Left hindlimb (tissue), 1 donor: ENCODE data around the gene BLOC1S1.
"Not testable (repeated sequence)": the region's sequence is repeated elsewhere in the genome, so short reads cannot be mapped to it uniquely, and the experiment has no call there.

Source experiments
- DNase-seq: peaks from one replicate; pipeline ENCODE4 v3.0.0-alpha.2; 2018

BLOC1S1 gene

DNA sequence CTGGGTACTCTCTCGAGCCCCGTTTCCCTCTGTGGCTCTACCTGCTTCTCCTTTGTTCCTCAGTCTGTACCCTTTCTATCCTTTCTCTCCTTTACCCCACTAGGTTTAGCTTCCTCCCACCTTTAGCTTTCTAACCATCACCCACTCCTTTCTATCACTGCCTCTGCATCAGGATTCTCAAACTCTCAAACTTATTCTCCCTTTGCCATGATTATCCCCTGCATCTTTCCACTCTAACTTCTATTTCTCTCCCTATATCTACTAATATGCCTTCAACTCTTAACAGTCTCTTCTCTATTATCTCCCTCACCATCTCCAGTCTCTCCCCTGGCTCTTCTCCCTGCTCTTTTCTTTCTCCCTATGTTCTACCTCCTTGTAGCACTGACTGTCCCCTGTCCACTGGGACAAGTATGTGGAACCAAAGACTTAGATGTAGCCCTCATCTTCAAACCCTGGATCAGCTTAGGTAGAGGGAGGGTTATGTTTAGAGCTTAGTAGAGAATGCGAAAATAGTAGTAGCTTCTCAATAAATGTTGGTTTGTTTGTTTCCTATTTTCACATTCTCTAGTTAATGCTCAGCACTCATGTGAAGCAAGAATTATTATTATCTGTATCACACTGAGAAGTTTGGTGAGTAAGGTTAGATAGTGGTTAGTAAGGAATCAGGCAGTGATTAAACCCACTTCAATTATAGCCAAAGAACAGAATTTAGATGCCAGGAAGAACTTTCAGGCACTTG is 30.5 kb downstream of the BLOC1S1 start:
- no peak for DNase-seq

DNA sequence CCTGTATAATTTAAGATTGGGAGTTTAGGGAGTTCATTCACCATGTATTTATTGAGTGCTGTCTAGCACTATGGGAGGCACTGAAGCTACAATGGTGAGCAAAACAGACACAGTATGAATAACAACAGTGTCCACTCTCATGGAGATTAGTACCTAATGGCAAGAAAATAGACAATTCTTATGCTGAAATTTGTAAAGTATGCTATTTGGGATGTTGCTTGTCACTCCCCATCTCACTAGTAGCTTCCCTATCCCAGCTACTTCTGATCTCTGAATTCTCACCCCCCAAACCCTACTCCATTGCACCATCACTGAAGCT is 31.0 kb downstream of the BLOC1S1 start:
- no peak for DNase-seq

DNA sequence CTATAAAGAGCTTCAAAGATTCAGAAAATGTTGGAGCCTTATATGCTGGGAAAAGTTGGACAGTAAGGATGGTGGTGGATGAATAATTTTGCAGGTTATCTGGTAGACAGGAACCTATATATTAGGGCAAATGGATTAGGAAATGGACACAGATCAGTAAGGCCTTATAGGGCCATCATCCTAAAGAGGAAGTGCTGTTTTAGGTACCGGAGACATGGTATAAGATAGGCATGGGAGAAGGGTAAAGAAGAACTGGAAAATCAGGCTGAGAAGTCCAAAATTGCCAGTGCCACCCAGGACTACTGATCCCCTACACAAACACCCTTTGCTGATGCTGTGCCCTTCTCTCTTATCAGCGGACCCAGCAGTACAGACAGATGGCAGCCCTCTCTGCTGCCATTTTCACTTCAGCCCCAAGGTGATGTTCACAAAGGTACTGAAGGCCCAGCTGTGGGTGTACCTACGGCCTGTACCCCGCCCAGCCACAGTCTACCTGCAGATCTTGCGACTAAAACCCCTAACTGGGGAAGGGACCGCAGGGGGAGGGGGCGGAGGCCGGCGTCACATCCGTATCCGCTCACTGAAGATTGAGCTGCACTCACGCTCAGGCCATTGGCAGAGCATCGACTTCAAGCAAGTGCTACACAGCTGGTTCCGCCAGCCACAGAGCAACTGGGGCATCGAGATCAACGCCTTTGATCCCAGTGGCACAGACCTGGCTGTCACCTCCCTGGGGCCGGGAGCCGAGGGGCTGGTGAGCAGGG is 32.6 kb downstream of the BLOC1S1 start:
- no peak for DNase-seq

DNA sequence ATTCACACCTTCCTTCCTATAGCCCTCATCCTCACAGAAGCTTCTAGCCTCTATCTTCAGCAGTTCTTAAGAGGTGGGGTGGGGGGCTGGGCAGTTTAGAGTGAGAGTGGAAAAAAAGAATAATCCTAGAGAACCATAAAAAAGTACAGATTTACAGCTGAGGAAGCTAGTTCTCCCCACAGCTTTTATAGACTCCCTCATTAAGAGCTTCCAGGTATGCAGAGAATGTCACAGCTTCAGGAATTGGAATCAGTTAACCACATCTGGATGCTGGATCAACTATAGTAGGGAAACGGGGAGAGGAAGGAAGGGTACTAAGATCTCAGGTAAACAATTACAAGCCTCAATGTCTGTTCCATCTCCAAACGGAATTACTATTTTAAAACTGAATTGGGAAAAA is 39.4 kb downstream of the BLOC1S1 start:
- no peak for DNase-seq

DNA sequence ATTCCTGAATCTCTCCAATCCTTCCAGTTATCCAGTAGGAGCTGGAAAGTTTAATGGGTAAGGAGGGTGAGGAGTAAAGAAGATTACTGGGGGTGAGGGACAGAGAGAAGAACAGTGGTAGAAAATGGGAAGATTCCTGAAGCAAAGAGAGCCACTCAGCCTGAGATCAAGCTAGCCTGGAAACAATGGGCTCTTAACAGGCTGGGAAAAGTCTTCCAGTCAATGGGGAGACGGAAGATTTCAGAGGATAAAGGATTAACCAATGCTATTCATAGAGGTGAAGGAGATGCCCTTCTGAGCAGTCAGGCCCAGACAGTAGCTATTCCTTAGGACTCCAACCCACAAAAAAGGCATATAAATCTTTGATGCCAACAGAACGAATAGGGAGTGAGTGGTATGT is 41.9 kb downstream of the BLOC1S1 start:
- DNase-seq = no peak

DNA sequence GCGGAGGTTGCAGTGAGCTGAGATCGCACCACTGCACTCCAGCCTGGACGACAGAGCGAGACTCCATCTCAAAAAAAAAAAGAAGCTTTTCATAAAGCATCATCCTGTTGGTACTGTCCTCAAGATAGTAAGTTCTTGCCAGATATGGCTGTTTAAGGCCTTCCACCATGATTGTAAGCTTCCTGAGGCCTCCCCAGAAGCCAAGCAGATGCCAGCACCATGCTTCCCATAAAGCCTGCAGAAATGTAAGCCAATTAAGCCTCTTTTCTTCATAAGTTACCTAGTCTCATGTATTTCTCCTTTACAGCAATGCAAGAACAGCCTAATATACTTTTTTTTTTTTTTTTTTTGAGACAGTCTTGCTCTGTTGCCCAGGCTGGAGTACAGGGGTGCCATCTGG is 42.7 kb downstream of the BLOC1S1 start:
- not testable (repeated sequence) for DNase-seq

DNA sequence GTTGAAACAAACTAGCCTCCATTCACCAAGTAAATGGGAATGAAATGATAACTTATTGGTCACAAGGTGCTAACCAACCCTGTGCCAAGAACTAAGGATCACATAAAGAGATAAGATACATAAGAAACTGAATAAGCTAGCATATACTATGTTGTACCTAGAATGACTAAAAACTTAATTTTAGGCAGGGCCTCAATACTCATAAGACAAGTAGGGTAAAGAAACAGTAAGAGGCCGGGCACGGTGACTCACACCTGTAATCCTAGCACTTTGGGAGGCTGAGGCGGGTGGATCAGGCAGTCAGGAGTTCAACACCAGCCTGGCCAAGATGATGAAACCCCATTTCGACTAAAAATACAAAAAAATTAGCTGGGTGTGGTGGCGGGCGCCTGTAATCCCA is 44.8 kb downstream of the BLOC1S1 start:
- DNase-seq = no peak

DNA sequence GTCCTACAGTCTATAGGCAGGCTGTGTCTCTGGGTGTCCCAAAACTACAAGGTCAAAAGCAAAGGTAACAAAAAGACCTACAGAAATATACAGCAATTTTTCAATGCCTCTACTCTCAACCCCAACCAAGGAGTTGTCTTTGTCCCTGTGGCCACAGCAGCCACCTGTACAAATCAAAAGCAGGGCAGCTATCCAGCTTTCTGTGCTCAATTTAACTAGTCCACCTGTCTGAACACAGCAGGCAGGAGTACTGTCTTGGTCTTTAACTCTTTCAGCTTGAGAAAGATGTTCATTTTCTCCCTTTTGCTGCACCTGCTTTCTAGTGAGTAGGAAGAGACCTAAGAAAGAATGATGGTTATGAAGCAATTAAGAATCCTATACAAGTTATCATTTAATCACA is 46.8 kb downstream of the BLOC1S1 start:
- no peak for DNase-seq

DNA sequence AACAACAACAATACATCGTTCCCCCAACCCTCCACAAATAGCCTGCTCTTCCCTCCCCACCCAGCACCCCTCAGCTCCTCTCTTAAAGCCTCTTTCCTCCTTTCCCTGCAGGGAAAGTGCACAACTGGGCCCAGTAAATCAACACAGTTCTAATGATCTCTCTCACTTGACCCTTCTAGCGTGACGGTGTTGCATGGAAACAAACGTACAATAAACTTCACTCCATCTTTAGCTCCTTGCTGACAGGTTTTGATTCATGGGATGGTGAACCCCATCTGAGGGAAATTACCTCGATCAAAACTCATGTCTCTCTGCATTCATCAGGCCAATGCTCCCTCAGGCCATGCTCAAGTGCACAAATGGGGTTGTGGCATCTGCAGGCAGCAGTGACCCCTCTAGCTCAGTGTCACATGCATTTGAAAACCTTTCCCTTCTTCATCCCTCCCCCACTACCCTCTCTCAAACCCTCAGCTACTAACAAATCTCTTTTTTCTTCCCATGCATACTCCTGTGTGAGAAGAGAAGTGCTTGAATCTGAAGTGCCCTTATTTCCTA is 50.0 kb downstream of the BLOC1S1 start:
- no peak for DNase-seq

DNA sequence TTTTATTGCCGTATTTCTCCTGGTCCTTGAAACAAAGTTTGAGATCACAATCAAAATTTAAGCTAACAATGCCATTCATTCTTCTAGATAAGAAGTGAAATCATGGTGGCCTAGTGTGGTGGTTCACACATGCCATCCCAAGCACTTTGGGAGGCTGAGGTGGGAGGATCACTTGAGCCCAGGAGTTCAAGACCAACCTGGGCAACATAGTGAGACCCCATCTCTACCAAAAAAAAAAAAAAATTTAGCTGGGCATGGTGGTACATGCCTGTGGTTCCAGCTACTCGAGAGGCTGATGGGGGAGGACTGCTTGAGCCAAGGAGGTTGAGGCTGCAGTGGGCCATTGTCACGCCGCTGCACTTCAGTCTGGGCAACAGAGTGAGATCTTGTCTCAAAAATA is 51.3 kb downstream of the BLOC1S1 start:
- DNase-seq = no peak
